Naive thymus-derived CD4-positive, alpha-beta T cell (primary cell): ENCODE data around the gene JOSD2. TPM values are rescaled to one million over a fixed set of nuclear protein-coding genes. Genes with fewer than 3 reads are reported as not detected.
A peak's percentile ranks its signal among the peaks of the same experiment; 100 is the strongest.

ENCODE experiments used
- ATAC-seq: fragments of 150-1000 bp; cut with Tn5 transposase; 2 replicates; pipeline ENCODE4 v1.10.0; 2021; ENCODE audit warnings: mild to moderate bottlenecking, moderate library complexity
- CTCF ChIA-PET: fragments of 350-600 bp; sonication (Branson Sonifier 250); formaldehyde crosslinking; loops from one replicate; lab custom pipeline; 2021; ENCODE audit warnings: antibody characterized with exemption; lab: Charles Lee
- POLR2A ChIA-PET: fragments of 350-600 bp; sonication (Branson Sonifier 250); formaldehyde crosslinking; loops from one replicate; lab custom pipeline; 2021; ENCODE audit warnings: antibody characterized with exemption, inconsistent platforms; lab: Charles Lee
- DNase-seq, 9 donors: peaks; one replicate each; pipeline versions ENCODE4 v3.0.0 to v3.0.0-alpha.2; 2020 to 2022; ENCODE audit warnings: mixed read lengths in 1 of 9
- H3K27ac ChIP-seq: one replicate; pipeline ENCODE4 v1.7.0; 2013; ENCODE audit warnings: mild to moderate bottlenecking, low read depth, low read length, moderate library complexity
- H3K27me3 ChIP-seq, 2 donors: one replicate each; pipeline ENCODE4 v1.7.0; 2013; ENCODE audit warnings: low read length in 2 of 2, mild to moderate bottlenecking in 2 of 2, moderate library complexity in 2 of 2; ENCODE audit not compliant: control insufficient read depth in 2 of 2, insufficient read depth in 2 of 2
- H3K36me3 ChIP-seq, 3 experiments: 1 replicate in 2 of 3; 2 replicates in 1 of 3; pipeline ENCODE4 v1.7.0; 2013; ENCODE audit warnings: low read length in 3 of 3, mild to moderate bottlenecking in 3 of 3, moderate library complexity in 1 of 3; ENCODE audit not compliant: insufficient read depth in 3 of 3, control insufficient read depth in 2 of 3
- H3K4me1 ChIP-seq, 2 donors: one replicate each; pipeline ENCODE4 v1.7.0; 2013; ENCODE audit warnings: low read length in 2 of 2, mild to moderate bottlenecking in 2 of 2, moderate library complexity in 1 of 2; ENCODE audit not compliant: control insufficient read depth in 2 of 2, insufficient read depth in 2 of 2
- H3K4me3 ChIP-seq: 2 replicates; pipeline ENCODE4 v1.7.0; 2013; ENCODE audit warnings: mild to moderate bottlenecking, low read length
- H3K9me3 ChIP-seq, 3 experiments: 1 replicate in 2 of 3; 2 replicates in 1 of 3; pipeline ENCODE4 v1.7.0; 2013; ENCODE audit warnings: low read length in 3 of 3; ENCODE audit not compliant: control insufficient read depth in 2 of 3
- H3K27ac Mint-ChIP-seq, 9 donors: one replicate each; pipeline ENCODE4 v1.8.0; 2020 to 2022; ENCODE audit warnings: mixed read lengths in 9 of 9, mild to moderate bottlenecking in 8 of 9, moderate library complexity in 5 of 9, inconsistent platforms in 2 of 9
- H3K27me3 Mint-ChIP-seq, 5 donors: one replicate each; pipeline ENCODE4 v1.8.0; 2021 to 2022; ENCODE audit warnings: mixed read lengths in 5 of 5, mild to moderate bottlenecking in 1 of 5
- H3K36me3 Mint-ChIP-seq, 5 donors: one replicate each; pipeline ENCODE4 v1.8.0; 2020 to 2022; ENCODE audit warnings: mixed read lengths in 5 of 5, mild to moderate bottlenecking in 3 of 5, inconsistent platforms in 1 of 5
- H3K4me1 Mint-ChIP-seq, 7 donors: one replicate each; pipeline ENCODE4 v1.8.0; 2020 to 2022; ENCODE audit warnings: mixed read lengths in 7 of 7, mild to moderate bottlenecking in 3 of 7, inconsistent platforms in 1 of 7
- H3K4me3 Mint-ChIP-seq, 10 donors: one replicate each; pipeline ENCODE4 v1.8.0; 2020 to 2022; ENCODE audit warnings: mild to moderate bottlenecking in 10 of 10, mixed read lengths in 10 of 10, moderate library complexity in 6 of 10, inconsistent platforms in 2 of 10
- H3K9me3 Mint-ChIP-seq, 11 donors: one replicate each; pipeline ENCODE4 v1.8.0; 2020 to 2022; ENCODE audit warnings: mixed read lengths in 11 of 11, mild to moderate bottlenecking in 4 of 11, inconsistent platforms in 1 of 11, moderate library complexity in 1 of 11
- intact Hi-C, 2 donors: fragments of 100-400 bp; cut with micrococcal nuclease; formaldehyde crosslinking; loops; one replicate each; pipeline ENCODE4 v1.15.1; 2023
- polyA plus RNA-seq, 2 donors: library from polyadenylated mRNA; unstranded; fragments of 300-500 nt; fragmentation: Illumina TruSeq; gene quantifications; one replicate each; pipeline ENCODE4 v1.2.3, GENCODE V29; 2021
- total RNA-seq, 6 experiments: library from RNA in 5 of 6; stranded (reverse) in 5 of 6; gene quantifications; 1 replicate in 5 of 6; 2 replicates in 1 of 6; pipeline ENCODE4 v1.2.3 and lab custom pipeline; 2021 to 2026

Gene JOSD2
- total and polyA plus RNA-seq, 7 experiments from 2014 or later = 13.0 to 45.9 (median 20.1) TPM

GRCh38 chr19:50551715-50552187 lies 40.8 kb upstream of the JOSD2 start:
- ATAC-seq = no peak
- intact Hi-C loops = no loop called here
- peaks cover 9 to 22% (median 12%) of the 10 kb centered on the region in 7 donors for H3K4me1 Mint-ChIP-seq
- H3K4me3 ChIP-seq = no peak overlapping the region
- ChIA-PET POLR2A (no interaction called here), CTCF (no interaction called here)
- peaks cover 0 to 1% (median 0%) of the 10 kb centered on the region in 11 donors for H3K9me3 Mint-ChIP-seq
- no peaks in the 10 kb centered on the region for H3K9me3 ChIP-seq
- peaks cover 0 to 4% (median 0%) of the 10 kb centered on the region in 5 donors for H3K36me3 Mint-ChIP-seq
- peaks cover 51 to 71% (median 55%) of the 10 kb centered on the region in 5 donors for H3K27me3 Mint-ChIP-seq
- no peak overlapping the region for H3K27ac ChIP-seq
- H3K27me3 ChIP-seq = peaks cover 0 to 4% of the 10 kb centered on the region in 2 donors
- H3K36me3 ChIP-seq = no peaks in the 10 kb centered on the region
- H3K4me1 ChIP-seq = no peaks in the 10 kb centered on the region
- peak overlapping the region in 1 of 10 donors; percentile 65 for H3K4me3 Mint-ChIP-seq
- no peak overlapping the region for H3K27ac Mint-ChIP-seq
- no peak for DNase-seq

- Histone ChIP-seq H3K27me3 (peaks cover 0 to under 1% of the 10 kb centered on the region in 2 donors), H3K36me3 (no peaks in the 10 kb centered on the region), H3K4me1 (no peaks in the 10 kb centered on the region), H3K9me3 (no peaks in the 10 kb centered on the region), H3K4me3 (no peak overlapping the region), H3K27ac (no peak overlapping the region)
- ChIA-PET CTCF (no interaction called here), POLR2A (no interaction called here)
- intact Hi-C loops = no loop called here
- H3K4me1 Mint-ChIP-seq = peaks cover 5 to 17% (median 7%) of the 10 kb centered on the region in 7 donors
- DNase-seq = no peak
- peaks cover 0 to 4% (median 0%) of the 10 kb centered on the region in 5 donors for H3K36me3 Mint-ChIP-seq
- H3K27me3 Mint-ChIP-seq = peaks cover 46 to 66% (median 51%) of the 10 kb centered on the region in 5 donors
- peak overlapping the region in 1 of 10 donors; percentile 65 for H3K4me3 Mint-ChIP-seq
- H3K27ac Mint-ChIP-seq = no peak overlapping the region
- ATAC-seq = no peak
- peaks cover 0 to 1% (median 0%) of the 10 kb centered on the region in 11 donors for H3K9me3 Mint-ChIP-seq
These were observed 40.2 kb upstream of the JOSD2 start for GRCh38 chr19:50551034-50551714.

GRCh38 chr19:50550594-50550966 lies 39.6 kb upstream of the JOSD2 start:
- H3K27me3 ChIP-seq = no peaks in the 10 kb centered on the region
- H3K9me3 ChIP-seq = no peaks in the 10 kb centered on the region
- ChIA-PET CTCF (no interaction called here), POLR2A (no interaction called here)
- Mint-ChIP-seq H3K27ac (no peak overlapping the region), H3K36me3 (peaks cover 0 to 4% (median 0%) of the 10 kb centered on the region in 5 donors), H3K4me3 (peak overlapping the region in 1 of 10 donors; percentile 44), H3K4me1 (peaks cover 2 to 17% (median 7%) of the 10 kb centered on the region in 7 donors), H3K27me3 (peaks cover 45 to 66% (median 48%) of the 10 kb centered on the region in 5 donors), H3K9me3 (peaks cover 0 to 1% (median 0%) of the 10 kb centered on the region in 11 donors)
- no peaks in the 10 kb centered on the region for H3K4me1 ChIP-seq
- H3K36me3 ChIP-seq = no peaks in the 10 kb centered on the region
- no peak for ATAC-seq
- intact Hi-C loops = no loop called here
- DNase-seq = no peak
- H3K27ac ChIP-seq = no peak overlapping the region
- H3K4me3 ChIP-seq = no peak overlapping the region

GRCh38 chr19:50549927-50550593 lies 39.1 kb upstream of the JOSD2 start:
- no peaks in the 10 kb centered on the region for H3K36me3 ChIP-seq
- H3K9me3 ChIP-seq = no peaks in the 10 kb centered on the region
- H3K4me3 ChIP-seq = no peak overlapping the region
- Mint-ChIP-seq H3K36me3 (peaks cover 0 to 4% (median 0%) of the 10 kb centered on the region in 5 donors), H3K4me1 (peaks cover 0 to 17% (median 7%) of the 10 kb centered on the region in 7 donors), H3K27me3 (peaks cover 40 to 60% (median 43%) of the 10 kb centered on the region in 5 donors), H3K27ac (no peak overlapping the region), H3K4me3 (peak overlapping the region in 1 of 10 donors; percentile 44), H3K9me3 (peaks cover 0 to 1% (median 0%) of the 10 kb centered on the region in 11 donors)
- ATAC-seq (no peak), DNase-seq (no peak)
- no peak overlapping the region for H3K27ac ChIP-seq
- H3K4me1 ChIP-seq = no peaks in the 10 kb centered on the region
- CTCF ChIA-PET = no interaction called here
- intact Hi-C loops = no loop called here
- POLR2A ChIA-PET = no interaction called here
- no peaks in the 10 kb centered on the region for H3K27me3 ChIP-seq

- Histone ChIP-seq H3K36me3 (no peaks in the 10 kb centered on the region), H3K9me3 (no peaks in the 10 kb centered on the region), H3K27ac (no peak overlapping the region), H3K4me3 (no peak overlapping the region), H3K27me3 (no peaks in the 10 kb centered on the region), H3K4me1 (no peaks in the 10 kb centered on the region)
- no peak for ATAC-seq
- Mint-ChIP-seq H3K27me3 (peaks cover 32 to 55% (median 38%) of the 10 kb centered on the region in 5 donors), H3K4me1 (peaks cover 0 to 17% (median 7%) of the 10 kb centered on the region in 7 donors), H3K36me3 (peaks cover 0 to 4% (median 0%) of the 10 kb centered on the region in 5 donors), H3K4me3 (no peak overlapping the region), H3K27ac (no peak overlapping the region), H3K9me3 (peaks cover 0 to 1% (median 0%) of the 10 kb centered on the region in 11 donors)
- POLR2A ChIA-PET = no interaction called here
- intact Hi-C loops = no loop called here
- CTCF ChIA-PET = no interaction called here
- DNase-seq = no peak
These were observed 38.3 kb upstream of the JOSD2 start for GRCh38 chr19:50549059-50549926.
